Measurements from ENCODE around the gene MID1. TPM values are rescaled to one million over a fixed set of nuclear protein-coding genes. Genes with fewer than 3 reads are reported as not detected.

MID1 gene
- total RNA-seq, 1 donor from 2014 or later: 13.9 TPM

- Mint-ChIP-seq H3K27ac (ENCODE audit: unreplicated experiment) (no peak overlapping the region), H3K27me3 (ENCODE audit: low read depth) (no peaks in the 10 kb centered on the region), H3K9me3 (ENCODE audit: low read depth) (peaks cover 33% of the 10 kb centered on the region), H3K36me3 (ENCODE audit: low read depth) (no peaks in the 10 kb centered on the region), H3K4me3 (ENCODE audit: unreplicated experiment) (no peak overlapping the region), H3K4me1 (ENCODE audit: low read depth) (no peaks in the 10 kb centered on the region)
- no peak for DNase-seq (ENCODE audit: low spot score)
- TF ChIP-seq CTCF (IDR thresholded peaks at IDR 0.05): no peak
Measured at GRCh38 chrX:10656214-10656613, 35.8 kb upstream of the MID1 start.

- Mint-ChIP-seq H3K9me3 (ENCODE audit: low read depth) (peaks cover 30% of the 10 kb centered on the region), H3K36me3 (ENCODE audit: low read depth) (no peaks in the 10 kb centered on the region), H3K27me3 (ENCODE audit: low read depth) (no peaks in the 10 kb centered on the region), H3K4me3 (ENCODE audit: unreplicated experiment) (no peak overlapping the region), H3K27ac (ENCODE audit: unreplicated experiment) (no peak overlapping the region), H3K4me1 (ENCODE audit: low read depth) (no peaks in the 10 kb centered on the region)
- TF ChIP-seq CTCF (IDR thresholded peaks at IDR 0.05): no peak
- no peak for DNase-seq (ENCODE audit: low spot score)
Measured at GRCh38 chrX:10654960-10655359, 34.6 kb upstream of the MID1 start.

GRCh38 chrX:10653302-10653701 lies 32.9 kb upstream of the MID1 start:
- H3K27ac Mint-ChIP-seq (ENCODE audit: unreplicated experiment): no peak overlapping the region
- H3K36me3 Mint-ChIP-seq (ENCODE audit: low read depth): no peaks in the 10 kb centered on the region
- TF ChIP-seq CTCF (IDR thresholded peaks at IDR 0.05): no peak
- H3K9me3 Mint-ChIP-seq (ENCODE audit: low read depth): peaks cover 31% of the 10 kb centered on the region
- H3K4me1 Mint-ChIP-seq (ENCODE audit: low read depth): peaks cover 3% of the 10 kb centered on the region
- no peak for DNase-seq (ENCODE audit: low spot score)
- no peaks in the 10 kb centered on the region for H3K27me3 Mint-ChIP-seq (ENCODE audit: low read depth)
- H3K4me3 Mint-ChIP-seq (ENCODE audit: unreplicated experiment): no peak overlapping the region

GRCh38 chrX:10649265-10649664 lies 28.9 kb upstream of the MID1 start:
- no peaks in the 10 kb centered on the region for H3K27me3 Mint-ChIP-seq (ENCODE audit: low read depth)
- no peak for DNase-seq (ENCODE audit: low spot score)
- no peak overlapping the region for H3K27ac Mint-ChIP-seq (ENCODE audit: unreplicated experiment)
- no peaks in the 10 kb centered on the region for H3K36me3 Mint-ChIP-seq (ENCODE audit: low read depth)
- TF ChIP-seq CTCF (IDR thresholded peaks at IDR 0.05): no peak
- peaks cover 13% of the 10 kb centered on the region for H3K9me3 Mint-ChIP-seq (ENCODE audit: low read depth)
- peaks cover 3% of the 10 kb centered on the region for H3K4me1 Mint-ChIP-seq (ENCODE audit: low read depth)
- no peak overlapping the region for H3K4me3 Mint-ChIP-seq (ENCODE audit: unreplicated experiment)

- peaks cover 13% of the 10 kb centered on the region for H3K9me3 Mint-ChIP-seq (ENCODE audit: low read depth)
- no peak overlapping the region for H3K27ac Mint-ChIP-seq (ENCODE audit: unreplicated experiment)
- no peak for TF ChIP-seq CTCF (IDR thresholded peaks at IDR 0.05)
- DNase-seq (ENCODE audit: low spot score): no peak
- peaks cover 3% of the 10 kb centered on the region for H3K4me1 Mint-ChIP-seq (ENCODE audit: low read depth)
- no peaks in the 10 kb centered on the region for H3K27me3 Mint-ChIP-seq (ENCODE audit: low read depth)
- no peaks in the 10 kb centered on the region for H3K36me3 Mint-ChIP-seq (ENCODE audit: low read depth)
- no peak overlapping the region for H3K4me3 Mint-ChIP-seq (ENCODE audit: unreplicated experiment)
Measured at GRCh38 chrX:10648614-10649013, 28.2 kb upstream of the MID1 start.

Measured in chondrocyte (in vitro differentiated cells).